Epithelial cell of proximal tubule (primary cell): ENCODE data around the gene DGKZ. TPM values are rescaled to one million over a fixed set of nuclear protein-coding genes. Genes with fewer than 3 reads are reported as not detected.
A peak's percentile ranks its signal among the peaks of the same experiment; 100 is the strongest.

ENCODE experiments used
- DNase-seq: peaks from one replicate; pipeline ENCODE4 v3.0.0-alpha.2; 2011; ENCODE audit warnings: low read depth
- H3K4me3 ChIP-seq: 2 replicates; pipeline ENCODE4 v1.5.1; 2011; ENCODE audit warnings: low read depth, mild to moderate bottlenecking, low read length
- CTCF ChIP-seq: conservative IDR thresholded peaks from 2 replicates; pipeline ENCODE4 v1.5.1; 2012; ENCODE audit warnings: low read depth, mild to moderate bottlenecking, low read length
- total RNA-seq: library from RNA; depleted of rRNA; stranded (reverse); fragments of >200 nt; gene quantifications from 2 replicates; pipeline ENCODE4 v1.2.3, GENCODE V29; 2015

The DGKZ gene
- total RNA-seq, 1 donor from 2014 or later, result 41.1 TPM

GRCh38 chr11:46402957-46403902 lies 56.0 kb downstream of the DGKZ start:
- no peak for DNase-seq
- no peak for TF ChIP-seq CTCF
- no peak overlapping the region for H3K4me3 ChIP-seq

- no peak for DNase-seq
- TF ChIP-seq CTCF, result no peak
These were observed 57.3 kb downstream of the DGKZ start for GRCh38 chr11:46404476-46405017.

GRCh38 chr11:46407635-46408034 lies 60.4 kb downstream of the DGKZ start:
- no peak for TF ChIP-seq CTCF
- DNase-seq, result no peak
- no peak overlapping the region for H3K4me3 ChIP-seq

More at GRCh38 chr11:46404476-46405017, 57.3 kb downstream of the DGKZ start:
- no peak overlapping the region for H3K4me3 ChIP-seq

- no peak overlapping the region for H3K4me3 ChIP-seq
- TF ChIP-seq CTCF, result no peak
- no peak for DNase-seq
These were observed 61.2 kb downstream of the DGKZ start for GRCh38 chr11:46408407-46408986.

- peak; percentile 22 for TF ChIP-seq CTCF
- no peak for DNase-seq
- H3K4me3 ChIP-seq, result no peak overlapping the region
These were observed 62.8 kb downstream of the DGKZ start for GRCh38 chr11:46410021-46410420.

- H3K4me3 ChIP-seq, result no peak overlapping the region
- no peak for TF ChIP-seq CTCF
- DNase-seq, result no peak
These were observed 66.7 kb downstream of the DGKZ start for GRCh38 chr11:46413760-46414465.
